SW480 (cell line): ENCODE data around the gene FIBCD1.

Experiments used
- DNase-seq: peaks from one replicate; pipeline ENCODE4 v3.0.0-alpha.2; 2016; ENCODE audit warnings: low spot score

FIBCD1 gene

DNA sequence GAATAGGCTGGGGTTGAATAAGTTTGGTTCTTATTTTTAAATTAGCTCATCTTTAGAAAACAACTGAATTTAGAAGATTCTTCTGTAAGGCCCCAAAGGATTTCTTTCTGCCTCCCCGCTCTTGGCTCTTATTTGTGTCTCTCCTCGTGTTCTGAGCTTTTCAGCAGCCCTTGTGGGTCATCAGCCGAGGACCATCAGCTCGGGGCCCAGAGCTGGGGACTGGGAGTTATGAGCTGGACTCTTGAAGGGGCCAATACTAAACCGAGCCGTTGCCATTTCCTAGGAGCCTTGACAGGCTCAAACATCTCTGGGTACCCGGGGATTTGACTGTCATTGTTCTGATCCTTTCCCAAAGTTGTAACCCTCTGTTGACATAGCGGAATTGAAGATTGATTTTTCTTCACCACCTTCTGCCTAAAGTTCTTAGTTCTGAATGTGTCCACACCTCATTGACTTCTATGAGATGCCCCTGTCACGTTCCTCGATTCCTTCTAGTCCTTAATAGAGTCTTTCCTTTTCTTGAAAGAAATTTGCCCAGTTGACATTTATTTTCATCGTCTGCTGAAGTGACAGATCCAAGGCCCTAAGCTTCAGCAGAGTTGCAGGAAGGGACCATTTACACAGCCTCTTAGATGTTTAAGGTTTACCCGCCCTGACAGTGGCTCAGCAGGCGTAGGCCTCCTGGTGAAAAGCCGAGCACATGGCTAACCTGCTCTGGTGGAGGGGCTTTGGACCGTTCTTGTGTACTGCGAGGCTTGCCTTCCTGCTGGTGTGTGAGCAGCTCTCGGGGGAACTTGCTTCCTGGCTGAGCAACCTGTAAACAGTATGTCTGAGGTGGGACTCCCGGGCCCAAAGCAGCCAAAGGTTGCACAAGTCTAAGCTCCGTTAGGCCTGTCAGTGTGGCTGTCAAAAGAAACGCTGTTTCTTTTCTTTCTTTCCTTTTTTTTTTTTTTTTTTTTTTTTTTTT is 80.0 kb downstream of the FIBCD1 start:
- no peak for DNase-seq

DNA sequence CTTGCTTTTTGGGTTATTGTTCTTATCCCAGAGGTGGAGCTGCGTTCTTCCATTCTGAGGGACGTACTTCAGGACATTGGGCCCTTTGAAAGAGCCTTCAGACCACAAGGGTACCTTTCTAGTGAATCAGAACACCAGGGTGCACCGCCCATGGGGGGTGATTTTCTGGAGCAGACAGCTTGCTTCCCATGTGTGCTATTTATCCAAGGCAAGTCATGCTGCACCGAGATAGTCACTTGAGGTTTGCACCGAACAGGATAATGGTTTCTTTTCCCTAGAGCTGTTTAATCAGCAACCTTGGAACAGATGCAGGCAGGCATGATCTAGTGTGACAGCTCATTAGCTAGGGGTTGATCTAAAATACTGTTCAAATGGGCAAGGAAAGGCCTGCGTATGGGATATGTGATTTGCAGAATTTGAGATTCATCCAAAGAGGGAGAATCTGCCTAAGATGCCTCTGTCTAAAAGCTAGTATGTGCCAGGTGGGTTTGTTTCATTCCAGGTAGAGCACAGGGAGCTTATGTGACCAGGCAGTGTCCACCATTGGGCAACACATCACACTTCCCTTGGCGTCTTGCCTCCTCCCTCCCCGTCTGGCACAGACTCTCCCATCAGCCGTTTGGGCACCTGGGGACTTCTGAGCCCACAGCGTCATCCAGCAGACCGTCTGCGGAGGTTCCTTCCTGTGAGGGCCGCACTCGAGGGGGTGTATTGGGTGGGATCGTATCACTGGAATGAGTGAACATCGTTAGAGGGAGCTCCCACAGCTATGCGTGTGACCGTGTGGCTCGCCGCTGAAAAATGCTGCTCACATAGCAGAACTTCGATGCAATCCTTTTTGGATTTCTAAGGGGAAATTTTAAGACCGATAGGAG is 80.9 kb downstream of the FIBCD1 start:
- no peak for DNase-seq

DNA sequence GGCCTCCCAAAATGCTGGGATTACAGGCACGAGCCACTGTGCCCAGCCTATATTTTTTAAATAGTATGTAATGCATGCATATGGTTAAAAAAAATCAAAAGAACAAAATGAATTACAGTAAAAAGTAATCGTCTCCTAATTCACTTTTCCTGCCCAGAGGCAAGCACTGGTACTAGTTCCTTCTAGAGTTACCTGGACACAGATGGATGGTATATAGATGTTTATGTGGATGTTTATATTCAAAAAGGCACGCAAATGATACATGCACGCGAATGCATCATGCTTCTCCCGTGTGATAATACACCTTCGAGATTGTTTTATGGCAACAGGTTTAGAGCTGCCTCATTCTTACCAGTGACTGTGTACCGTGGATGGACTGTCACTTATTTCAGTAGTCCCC is 82.6 kb downstream of the FIBCD1 start:
- DNase-seq: no peak

DNA sequence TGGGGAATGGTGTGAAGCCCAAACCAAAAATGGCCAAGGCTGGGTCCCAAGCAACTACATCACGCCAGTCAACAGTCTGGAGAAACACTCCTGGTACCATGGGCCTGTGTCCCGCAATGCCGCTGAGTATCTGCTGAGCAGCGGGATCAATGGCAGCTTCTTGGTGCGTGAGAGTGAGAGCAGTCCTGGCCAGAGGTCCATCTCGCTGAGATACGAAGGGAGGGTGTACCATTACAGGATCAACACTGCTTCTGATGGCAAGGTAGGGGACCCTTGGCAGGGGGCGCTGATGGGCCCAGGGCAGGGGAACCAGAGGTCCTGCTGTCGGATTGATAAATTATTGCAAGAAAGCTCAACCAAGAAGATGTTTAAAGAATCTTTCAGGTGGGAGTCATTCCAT is 84.2 kb downstream of the FIBCD1 start:
- no peak for DNase-seq

DNA sequence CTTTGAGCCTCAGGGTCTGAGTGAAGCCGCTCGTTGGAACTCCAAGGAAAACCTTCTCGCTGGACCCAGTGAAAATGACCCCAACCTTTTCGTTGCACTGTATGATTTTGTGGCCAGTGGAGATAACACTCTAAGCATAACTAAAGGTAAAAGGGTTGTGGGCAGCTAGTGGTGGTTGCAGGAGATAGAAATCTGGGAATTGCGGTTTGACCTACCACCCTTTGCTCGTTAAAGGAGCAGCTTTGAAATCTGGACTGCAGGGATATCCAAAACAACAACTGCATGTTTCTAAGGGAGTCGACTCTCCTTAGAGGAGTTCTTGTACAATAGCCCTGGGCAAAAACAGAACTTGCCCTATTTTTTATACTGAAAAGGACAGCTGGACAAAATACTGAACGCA is 85.0 kb downstream of the FIBCD1 start:
- DNase-seq: peak; percentile 68

DNA sequence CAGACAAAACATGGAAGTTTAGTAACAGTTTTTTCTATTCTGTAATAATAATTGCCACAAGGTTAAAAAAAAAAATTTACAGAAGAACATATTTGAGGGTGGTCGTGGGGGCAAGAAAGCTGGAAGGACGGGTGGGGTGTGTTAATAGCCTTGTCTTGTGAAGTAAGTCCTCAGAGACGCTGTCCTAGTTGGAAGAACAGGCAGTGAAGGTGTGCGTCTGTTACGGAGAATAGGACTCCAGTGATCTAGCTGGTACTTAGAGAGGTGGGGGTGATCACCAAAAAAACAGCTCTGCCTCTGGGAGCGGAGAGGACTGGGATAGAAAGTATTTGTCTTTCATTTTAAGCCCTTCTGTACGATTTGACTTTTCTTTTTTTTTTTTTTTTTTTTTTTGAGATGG is 86.2 kb downstream of the FIBCD1 start:
- DNase-seq: no peak
